H54 (cell line): ENCODE data around the gene ABCC5.

Experiments
- DNase-seq: peaks from one replicate; pipeline ENCODE4 v3.0.0; 2011; ENCODE audit warnings: low spot score, mixed read lengths; ENCODE audit not compliant: insufficient read length
- FAIRE-seq: peaks from 3 replicates; lab custom pipeline; 2011; peaks lifted over from hg19 to GRCh38; lab: Jason Lieb, UNC
- POLR2A ChIP-seq: IDR thresholded peaks from 2 replicates; pipeline ENCODE4 v1.6.1; 2011; ENCODE audit warnings: low read depth, mild to moderate bottlenecking, low read length

Gene ABCC5

DNA sequence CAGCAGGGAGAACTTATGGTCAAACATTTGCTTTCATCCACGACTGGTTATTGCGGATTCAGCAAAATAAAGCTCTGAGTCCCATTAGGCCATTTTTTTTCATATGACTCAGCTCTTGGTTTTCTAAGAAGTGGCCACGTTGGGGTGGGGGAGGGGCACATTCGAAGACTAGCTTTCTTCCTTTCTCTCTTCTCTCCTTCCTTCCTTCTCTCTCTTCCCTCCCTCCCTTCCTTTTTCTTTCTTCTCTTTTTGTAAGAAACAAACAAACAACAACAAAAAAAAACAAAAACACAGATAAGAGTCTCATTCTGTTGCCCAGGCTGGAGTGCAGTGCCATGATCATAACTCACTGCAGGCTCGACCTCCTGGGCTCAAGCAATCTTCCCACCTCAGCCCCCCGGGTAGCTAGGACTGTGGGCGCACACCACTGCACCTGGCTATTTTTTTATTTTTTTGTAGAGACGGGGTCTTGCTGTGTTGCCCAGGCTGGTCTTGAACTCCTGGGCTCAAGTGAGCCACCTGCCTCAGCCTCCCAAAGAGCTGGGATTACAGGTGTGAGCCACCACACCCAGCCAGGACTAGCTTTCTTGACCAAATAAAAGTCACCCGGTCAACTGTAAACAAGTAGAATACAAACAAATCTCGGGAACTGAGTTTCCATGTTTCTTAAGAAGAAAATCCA lies 41.6 kb downstream of the ABCC5 start:
- TF ChIP-seq POLR2A = no peak
- no peak for FAIRE-seq
- no peak for DNase-seq

DNA sequence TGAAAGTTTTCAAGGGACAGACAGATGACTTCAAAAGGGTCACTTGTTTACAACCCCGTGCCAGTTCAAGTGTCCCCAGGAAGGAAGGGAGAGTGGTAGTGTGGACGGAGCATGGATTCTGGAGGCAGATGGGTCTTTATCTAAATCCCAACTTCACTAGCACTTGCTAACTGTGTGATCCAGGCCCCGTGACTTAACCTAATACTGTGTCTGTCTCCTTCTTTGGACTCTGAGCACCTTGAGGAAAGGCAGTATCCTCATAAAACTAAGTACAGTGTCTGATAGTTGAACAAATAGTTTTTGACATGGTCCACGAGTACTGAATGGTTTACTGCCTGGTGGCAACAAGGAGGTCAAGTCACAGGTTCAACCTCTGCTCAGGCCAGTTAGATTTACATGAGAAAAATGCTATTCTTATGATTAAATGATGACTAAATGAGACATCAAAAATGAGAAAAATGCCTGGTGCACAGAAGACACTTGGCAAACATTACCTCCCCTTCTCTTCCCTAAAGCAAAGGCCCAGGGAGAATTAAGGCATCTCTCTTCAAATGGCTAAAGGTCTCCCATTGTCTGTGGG lies 48.9 kb downstream of the ABCC5 start:
- DNase-seq (no peak), FAIRE-seq (no peak)
- TF ChIP-seq POLR2A = no peak

DNA sequence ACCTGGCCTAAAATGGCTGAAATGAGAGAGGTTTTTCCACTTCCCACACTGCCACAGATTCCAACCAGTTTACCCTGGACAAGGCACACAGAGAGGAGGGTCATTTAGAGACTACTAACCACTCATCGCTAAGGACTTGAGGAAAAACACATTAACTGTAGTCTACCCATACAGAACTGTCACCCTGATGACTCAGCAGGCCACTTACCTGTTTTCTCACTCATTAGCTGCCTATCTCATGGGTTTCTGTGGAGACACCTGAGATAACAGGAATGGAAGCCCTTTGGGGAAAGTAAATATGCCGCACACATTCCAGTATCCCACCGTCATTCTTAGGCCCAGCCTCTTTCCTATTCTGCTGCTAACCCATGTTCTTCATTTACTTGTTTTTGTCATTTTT lies 50.0 kb downstream of the ABCC5 start:
- TF ChIP-seq POLR2A = no peak
- FAIRE-seq (no peak), DNase-seq (no peak)

DNA sequence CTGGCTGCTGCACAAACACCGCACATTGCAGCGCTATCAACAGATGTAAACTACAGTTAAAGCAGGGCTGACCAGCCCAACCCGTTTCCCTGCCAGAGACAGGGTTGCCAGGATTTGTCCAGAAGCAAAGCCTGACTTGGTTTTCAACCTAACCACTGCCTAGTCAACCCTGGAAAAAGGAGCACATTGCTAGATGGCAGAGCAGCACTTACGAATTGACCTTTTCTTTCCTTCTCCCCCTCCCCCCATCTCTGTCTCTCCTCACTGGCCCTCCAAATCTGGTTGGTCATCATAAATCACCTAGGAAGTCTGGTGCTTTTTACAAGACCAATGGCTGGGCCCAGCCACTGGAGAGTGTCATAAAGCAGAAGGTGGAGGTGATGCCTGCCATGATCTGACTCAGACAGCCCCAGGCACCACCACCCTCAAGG lies 51.3 kb downstream of the ABCC5 start:
- no peak for DNase-seq

DNA sequence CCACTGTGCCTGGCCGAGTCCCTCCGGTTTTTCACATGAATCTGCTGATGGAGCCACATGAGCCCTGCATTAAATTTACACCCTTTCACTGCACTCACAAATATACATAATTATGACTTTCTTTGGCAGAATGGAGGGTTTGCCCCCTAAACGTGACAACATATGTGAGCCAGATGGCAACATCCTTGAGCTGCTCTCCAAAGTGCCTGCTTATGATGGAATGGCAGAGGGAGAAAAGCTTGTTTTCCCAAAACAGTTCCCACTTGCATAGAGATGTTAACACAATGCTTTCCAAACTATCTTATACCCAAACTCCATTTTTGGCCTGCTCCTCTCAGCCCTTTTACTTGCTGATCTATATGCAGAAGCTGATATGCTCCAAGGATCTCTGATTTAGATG lies 54.9 kb downstream of the ABCC5 start:
- TF ChIP-seq POLR2A = no peak
- no peak for DNase-seq
- no peak for FAIRE-seq

More for the DNA sequence above, 51.3 kb downstream of the ABCC5 start:
- no peak for TF ChIP-seq POLR2A
- FAIRE-seq = no peak

DNA sequence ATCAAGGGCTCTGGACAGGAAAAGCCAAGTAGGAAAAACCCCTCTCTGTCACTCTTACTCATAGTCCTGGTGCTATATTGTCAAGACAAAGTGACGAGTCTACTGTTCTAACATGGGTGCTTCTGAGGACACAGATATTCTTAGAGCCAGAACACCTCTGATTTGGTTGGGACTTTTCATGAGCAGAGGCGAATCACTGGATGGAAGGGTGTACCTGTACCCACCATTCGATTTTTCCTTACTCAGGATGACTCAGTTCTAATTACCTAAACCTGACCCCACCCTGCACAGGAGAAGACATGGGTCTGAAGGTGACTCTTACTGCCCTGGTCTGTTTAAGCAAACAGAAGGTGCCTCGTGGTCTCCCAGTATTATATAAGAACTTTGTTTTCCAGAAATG lies 58.5 kb downstream of the ABCC5 start:
- FAIRE-seq = no peak
- TF ChIP-seq POLR2A = no peak

DNA sequence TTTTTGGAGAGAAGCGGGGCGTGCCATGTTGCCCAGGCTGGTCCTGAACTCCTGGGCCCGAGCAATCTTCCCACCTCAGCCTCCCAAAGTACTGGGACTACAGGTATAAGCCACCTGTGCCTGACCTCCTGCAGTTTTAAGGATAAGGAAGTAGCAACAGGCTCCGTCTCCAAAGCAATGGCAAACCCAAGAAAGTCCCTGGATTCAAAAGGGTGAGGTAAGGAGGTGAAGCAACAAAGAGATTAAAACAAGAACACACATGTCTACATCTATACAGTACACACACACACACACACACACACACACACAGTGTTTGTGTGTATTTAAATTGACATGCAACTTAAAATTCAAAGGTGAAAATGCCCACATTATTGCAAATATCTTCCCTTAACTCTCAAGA lies 58.9 kb downstream of the ABCC5 start:
- FAIRE-seq (no peak), DNase-seq (no peak)
- no peak for TF ChIP-seq POLR2A

More for the DNA sequence above, 58.5 kb downstream of the ABCC5 start:
- no peak for DNase-seq

DNA sequence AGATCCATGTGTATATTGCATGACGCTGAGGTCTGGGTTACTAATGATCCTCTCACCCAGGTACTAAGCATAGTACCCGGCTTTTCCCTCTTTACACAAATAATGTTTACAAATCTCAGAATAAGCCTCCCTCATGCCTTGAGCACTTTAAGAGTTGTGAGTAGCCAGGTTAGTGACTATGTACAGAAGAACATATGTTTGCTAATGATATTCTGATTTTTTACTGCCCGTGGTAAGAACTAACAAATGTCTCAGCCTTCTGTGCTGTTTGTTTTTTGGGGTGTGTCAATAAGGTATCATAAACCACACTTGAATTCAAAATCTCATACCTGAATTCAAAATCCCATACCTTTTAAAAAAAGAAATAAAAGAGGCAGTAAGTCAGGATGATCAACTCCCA lies 59.5 kb downstream of the ABCC5 start:
- no peak for FAIRE-seq
- DNase-seq = no peak
- TF ChIP-seq POLR2A = no peak

DNA sequence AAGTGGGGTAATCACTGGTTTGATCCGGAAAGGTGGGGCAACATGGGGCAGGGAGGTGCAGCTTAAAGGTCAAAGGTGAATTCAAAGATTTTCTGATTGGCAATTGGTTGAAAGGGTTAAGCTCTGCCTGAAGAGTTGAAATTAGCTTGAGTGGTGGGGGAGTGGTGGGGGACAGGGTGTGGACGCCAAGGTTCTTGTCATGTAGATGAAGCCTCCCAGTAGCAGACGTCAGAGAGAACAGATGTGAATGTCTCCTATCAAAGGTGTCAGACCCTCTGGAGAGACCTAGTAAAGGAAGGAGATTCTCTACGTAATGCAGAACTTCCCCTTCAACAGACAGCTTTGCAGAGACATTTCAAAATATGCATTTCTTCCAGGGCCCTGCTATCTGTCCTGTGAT lies 62.8 kb downstream of the ABCC5 start:
- FAIRE-seq = no peak

DNA sequence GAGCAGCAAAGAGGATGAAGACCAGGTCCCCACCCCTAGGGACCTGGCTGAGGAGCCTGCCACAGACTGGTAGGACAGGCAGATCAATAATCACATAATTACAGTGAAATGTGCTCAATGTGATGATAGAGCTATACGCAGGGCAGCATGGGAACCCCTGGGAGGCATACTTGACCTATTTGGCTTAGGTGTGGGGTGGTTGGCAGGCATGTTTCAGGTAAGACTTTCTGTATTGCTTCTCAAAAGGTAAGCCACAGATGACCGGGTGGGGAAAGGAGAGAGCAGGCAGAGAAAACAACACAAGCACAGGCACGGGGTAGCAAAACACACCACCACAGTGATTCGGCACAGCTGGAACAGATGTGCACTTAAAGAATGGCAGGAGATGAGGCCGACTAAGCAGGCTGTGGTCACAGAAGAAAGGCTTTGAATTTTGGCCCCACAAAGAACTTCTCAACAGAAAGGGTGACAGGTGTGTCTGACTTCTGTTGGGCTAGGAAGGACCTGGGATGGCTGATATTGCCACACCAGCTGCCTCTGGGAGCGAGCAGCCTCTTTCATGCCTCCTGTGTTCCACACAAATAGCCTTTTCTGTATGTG lies 64.1 kb downstream of the ABCC5 start:
- TF ChIP-seq POLR2A = no peak
- DNase-seq (no peak), FAIRE-seq (no peak)

More for the DNA sequence above, 62.8 kb downstream of the ABCC5 start:
- no peak for TF ChIP-seq POLR2A
- no peak for DNase-seq

DNA sequence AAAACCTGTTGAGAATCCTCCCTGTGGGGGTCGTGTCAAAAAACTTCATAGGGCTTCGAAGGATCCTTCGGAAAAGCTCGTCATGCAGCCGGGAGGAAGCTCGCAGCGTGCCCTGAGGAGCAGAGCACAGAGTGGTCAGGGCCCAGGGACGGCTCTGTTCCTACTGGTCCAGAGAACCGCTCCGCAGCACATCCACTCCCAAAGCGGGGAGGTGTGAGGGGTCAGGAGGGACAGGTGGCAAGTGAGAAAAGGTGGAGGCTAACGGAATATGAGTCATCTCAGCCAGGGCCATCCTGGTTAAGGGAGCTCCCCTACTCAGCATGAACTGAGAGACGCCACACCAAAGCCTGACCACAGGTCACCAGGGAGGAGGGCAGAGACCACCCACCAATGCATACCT lies 66.2 kb downstream of the ABCC5 start:
- TF ChIP-seq POLR2A = no peak
- DNase-seq = no peak
- FAIRE-seq = no peak

DNA sequence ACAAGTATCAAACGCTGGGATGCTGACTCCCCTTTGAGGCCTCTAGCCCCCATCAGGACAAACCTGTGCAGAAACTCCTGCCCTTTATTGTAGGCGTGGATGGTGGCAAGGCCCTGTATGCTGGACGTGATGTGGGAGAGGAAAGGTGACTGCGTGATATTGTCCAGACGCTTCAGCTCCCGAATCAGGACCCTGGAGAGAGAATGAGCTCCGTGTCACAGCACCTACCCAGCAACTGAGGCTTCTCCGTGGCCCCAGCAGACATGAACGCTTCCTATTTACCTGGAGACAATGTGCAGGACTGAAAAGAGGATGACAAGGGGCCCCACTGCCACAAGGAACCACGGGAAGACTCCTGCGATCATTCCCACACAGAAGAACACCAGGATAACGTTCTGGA lies 68.0 kb downstream of the ABCC5 start:
- DNase-seq = no peak
- no peak for FAIRE-seq
- no peak for TF ChIP-seq POLR2A

DNA sequence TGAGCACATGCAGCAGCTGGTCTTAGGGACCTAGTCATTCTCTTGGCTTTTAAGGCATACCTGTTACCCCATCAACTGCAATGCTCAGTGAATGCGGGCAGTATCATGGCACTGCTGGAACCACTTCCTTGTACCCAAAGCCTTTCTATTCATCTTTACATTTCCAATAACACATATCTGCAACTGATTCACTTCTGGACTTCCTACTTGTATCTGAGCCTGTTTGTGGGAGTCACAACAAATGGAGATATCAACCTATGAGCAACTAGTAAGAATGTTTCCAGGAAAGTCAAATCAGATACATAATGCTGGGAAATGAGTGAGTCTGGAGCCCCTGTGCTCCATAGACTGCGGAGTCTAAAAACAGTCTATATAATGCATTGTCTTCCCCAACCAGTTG lies 71.6 kb downstream of the ABCC5 start:
- FAIRE-seq (no peak), DNase-seq (no peak)
- TF ChIP-seq POLR2A = no peak

DNA sequence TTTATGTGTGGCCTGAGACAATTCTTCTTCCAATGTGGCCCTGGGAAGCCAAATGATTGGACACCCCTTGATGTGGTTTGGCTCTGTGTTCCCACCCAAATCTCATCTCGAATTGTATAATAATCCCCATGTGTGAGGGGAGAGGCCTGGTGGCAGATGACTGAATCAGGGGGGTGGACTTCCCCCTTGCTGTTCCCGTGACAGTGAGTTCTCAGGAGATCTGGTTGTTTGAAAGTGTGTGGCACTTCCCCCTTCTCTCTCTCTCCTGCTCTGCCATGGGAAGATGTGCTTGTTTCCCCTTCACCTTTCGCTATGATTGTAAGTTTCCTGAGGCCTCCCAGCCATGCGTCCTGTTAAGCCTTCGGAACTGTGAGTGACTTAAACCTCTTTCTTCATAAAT lies 72.9 kb downstream of the ABCC5 start:
- no peak for TF ChIP-seq POLR2A
- DNase-seq (no peak), FAIRE-seq (no peak)

DNA sequence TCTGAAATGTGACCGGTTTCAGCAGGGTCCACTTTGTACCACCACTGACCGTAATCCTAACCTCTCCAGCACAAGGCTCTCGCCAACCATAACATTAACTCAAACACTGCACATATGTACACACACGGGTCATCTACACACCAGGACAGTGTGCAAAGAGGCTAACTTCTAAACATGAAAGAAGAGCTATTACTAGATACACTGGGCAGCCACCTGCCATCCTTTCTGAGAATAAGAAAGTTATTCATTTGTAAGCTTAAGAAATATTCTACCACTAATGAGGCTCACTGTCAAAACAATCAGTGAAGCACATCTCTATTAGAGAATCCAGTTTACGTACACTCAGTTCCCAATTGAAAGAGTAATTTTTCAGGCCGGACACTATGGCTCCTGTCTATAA lies 73.9 kb downstream of the ABCC5 start:
- no peak for TF ChIP-seq POLR2A
- FAIRE-seq (no peak), DNase-seq (no peak)
